Measurements from ENCODE around the gene CLEC7A.

- peak in 1 of 5 experiments; percentile 43 for TF ChIP-seq CTCF (IDR thresholded peaks at IDR 0.05)
- peak in 1 of 3 donors; percentile 33 for TF ChIP-seq POLR2AphosphoS5 (IDR thresholded peaks at IDR 0.05)
Measured at GRCh38 chr12:10175846-10176636, 46.0 kb upstream of the CLEC7A start.
